ENCODE data around the gene TPCN2. TPM values are rescaled to one million over a fixed set of nuclear protein-coding genes. Genes with fewer than 3 reads are reported as not detected.

TPCN2 gene
- total and polyA plus RNA-seq, 2 of the 8 experiments (the other 6 are each of a cell fraction or from before 2014, with no cell fraction given) = 9.7 to 18.6 TPM

DNA sequence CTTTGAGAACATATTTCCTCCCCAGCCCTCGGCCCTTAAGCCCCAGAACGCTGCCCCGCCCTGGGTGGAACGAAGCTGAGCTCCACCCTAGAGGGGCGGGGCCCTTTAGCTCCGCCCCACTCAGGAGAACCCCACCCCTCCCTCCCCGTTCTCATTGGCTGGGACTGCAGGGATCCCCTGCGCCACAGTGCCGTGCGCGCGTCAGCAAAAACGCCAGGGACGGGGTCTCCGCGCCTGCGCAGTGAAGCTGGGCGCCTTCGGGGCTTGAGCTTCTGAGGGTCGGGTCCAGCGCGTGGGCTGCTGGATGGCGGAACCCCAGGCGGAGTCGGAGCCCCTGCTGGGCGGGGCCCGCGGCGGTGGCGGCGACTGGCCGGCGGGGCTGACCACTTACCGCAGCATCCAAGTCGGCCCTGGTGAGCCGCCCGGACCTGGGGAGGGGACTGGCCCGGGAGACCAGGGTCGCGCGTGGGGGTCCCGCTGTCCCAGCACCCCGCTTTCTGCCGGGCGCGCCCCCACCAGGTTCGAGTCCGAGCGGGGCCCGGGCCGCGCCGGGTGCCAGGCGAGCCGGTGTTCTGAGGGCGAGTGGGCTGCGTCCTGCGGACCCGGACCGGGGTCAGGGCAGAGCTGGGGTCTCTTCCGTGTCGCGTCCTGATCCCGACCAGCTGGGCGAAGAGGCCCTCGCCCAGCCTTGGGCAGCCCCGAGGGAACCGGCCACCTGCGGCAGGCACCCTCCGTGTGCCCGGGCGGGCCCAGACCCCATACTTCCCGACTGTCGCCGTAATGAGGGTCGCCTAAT, at the start of gene TPCN2 (continued):
- TF ChIP-seq, protein P1, sequence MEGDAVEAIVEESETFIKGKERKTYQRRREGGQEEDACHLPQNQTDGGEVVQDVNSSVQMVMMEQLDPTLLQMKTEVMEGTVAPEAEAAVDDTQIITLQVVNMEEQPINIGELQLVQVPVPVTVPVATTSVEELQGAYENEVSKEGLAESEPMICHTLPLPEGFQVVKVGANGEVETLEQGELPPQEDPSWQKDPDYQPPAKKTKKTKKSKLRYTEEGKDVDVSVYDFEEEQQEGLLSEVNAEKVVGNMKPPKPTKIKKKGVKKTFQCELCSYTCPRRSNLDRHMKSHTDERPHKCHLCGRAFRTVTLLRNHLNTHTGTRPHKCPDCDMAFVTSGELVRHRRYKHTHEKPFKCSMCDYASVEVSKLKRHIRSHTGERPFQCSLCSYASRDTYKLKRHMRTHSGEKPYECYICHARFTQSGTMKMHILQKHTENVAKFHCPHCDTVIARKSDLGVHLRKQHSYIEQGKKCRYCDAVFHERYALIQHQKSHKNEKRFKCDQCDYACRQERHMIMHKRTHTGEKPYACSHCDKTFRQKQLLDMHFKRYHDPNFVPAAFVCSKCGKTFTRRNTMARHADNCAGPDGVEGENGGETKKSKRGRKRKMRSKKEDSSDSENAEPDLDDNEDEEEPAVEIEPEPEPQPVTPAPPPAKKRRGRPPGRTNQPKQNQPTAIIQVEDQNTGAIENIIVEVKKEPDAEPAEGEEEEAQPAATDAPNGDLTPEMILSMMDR (IDR thresholded peaks at IDR 0.05; ENCODE audit: control extremely low read depth in 1 of 3, insufficient read depth in 1 of 3, low read depth in 1 of 3, low read length in 3 of 3) = no peak
- TF ChIP-seq NANOG (IDR thresholded peaks at IDR 0.05; ENCODE audit: insufficient read depth, low read depth, low read length, poor library complexity, severe bottlenecking) = no peak
- TF ChIP-seq, protein P2, sequence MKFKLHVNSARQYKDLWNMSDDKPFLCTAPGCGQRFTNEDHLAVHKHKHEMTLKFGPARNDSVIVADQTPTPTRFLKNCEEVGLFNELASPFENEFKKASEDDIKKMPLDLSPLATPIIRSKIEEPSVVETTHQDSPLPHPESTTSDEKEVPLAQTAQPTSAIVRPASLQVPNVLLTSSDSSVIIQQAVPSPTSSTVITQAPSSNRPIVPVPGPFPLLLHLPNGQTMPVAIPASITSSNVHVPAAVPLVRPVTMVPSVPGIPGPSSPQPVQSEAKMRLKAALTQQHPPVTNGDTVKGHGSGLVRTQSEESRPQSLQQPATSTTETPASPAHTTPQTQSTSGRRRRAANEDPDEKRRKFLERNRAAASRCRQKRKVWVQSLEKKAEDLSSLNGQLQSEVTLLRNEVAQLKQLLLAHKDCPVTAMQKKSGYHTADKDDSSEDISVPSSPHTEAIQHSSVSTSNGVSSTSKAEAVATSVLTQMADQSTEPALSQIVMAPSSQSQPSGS (IDR thresholded peaks at IDR 0.05; ENCODE audit: low read length) = no peak
- peak; percentile 77 for TF ChIP-seq TAF1 (IDR thresholded peaks at IDR 0.05; ENCODE audit: low read depth, low read length)
- peak; percentile 46; the same call in 1 of the 2 replicates for TF ChIP-seq POLR2AphosphoS5 (IDR thresholded peaks at IDR 0.05; ENCODE audit: low read depth, low read length)
- peak; percentile 67 for TF ChIP-seq BACH1 (IDR thresholded peaks at IDR 0.05; ENCODE audit: low read length)
- TF ChIP-seq JUN (IDR thresholded peaks at IDR 0.05; ENCODE audit: low read depth, low read length) = no peak
- peak; percentile 29; the same call in 1 of the 2 replicates for TF ChIP-seq SP1 (IDR thresholded peaks at IDR 0.05; ENCODE audit: low read depth, low read length)
- TF ChIP-seq TBP (IDR thresholded peaks at IDR 0.05; ENCODE audit: low read depth, low read length) = peak; percentile 64; the same call in 1 of the 2 replicates
- no peak; the same call in 1 of the 2 replicates for TF ChIP-seq RBBP5 (IDR thresholded peaks at IDR 0.05; ENCODE audit: borderline replicate concordance, low read depth, low read length)
- peak; percentile 82 for TF ChIP-seq CREB1 (IDR thresholded peaks at IDR 0.05)
- peak in 1 of 2 experiments; percentile 69; a peak in 1 of 3 replicates for TF ChIP-seq POLR2A (IDR thresholded peaks at IDR 0.05; ENCODE audit: control extremely low read depth in 1 of 2, low read depth in 2 of 2, low read length in 2 of 2)
- no peak for TF ChIP-seq JUND (IDR thresholded peaks at IDR 0.05; ENCODE audit: low read length)
- TF ChIP-seq RNF2 (IDR thresholded peaks at IDR 0.05; ENCODE audit: borderline replicate concordance, low read depth, low read length, missing control alignments, poor library complexity, severe bottlenecking) = no peak
- peak; percentile 21; the same call in 1 of the 2 replicates for TF ChIP-seq CHD2 (IDR thresholded peaks at IDR 0.05; ENCODE audit: low read length)
- no peak for TF ChIP-seq BCL11A (IDR thresholded peaks at IDR 0.05; ENCODE audit: low read depth in 2 of 2, low read length in 2 of 2)
- TF ChIP-seq TCF12 (IDR thresholded peaks at IDR 0.05; ENCODE audit: low read depth, low read length) = no peak
- TF ChIP-seq, protein P3, sequence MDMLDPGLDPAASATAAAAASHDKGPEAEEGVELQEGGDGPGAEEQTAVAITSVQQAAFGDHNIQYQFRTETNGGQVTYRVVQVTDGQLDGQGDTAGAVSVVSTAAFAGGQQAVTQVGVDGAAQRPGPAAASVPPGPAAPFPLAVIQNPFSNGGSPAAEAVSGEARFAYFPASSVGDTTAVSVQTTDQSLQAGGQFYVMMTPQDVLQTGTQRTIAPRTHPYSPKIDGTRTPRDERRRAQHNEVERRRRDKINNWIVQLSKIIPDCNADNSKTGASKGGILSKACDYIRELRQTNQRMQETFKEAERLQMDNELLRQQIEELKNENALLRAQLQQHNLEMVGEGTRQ (IDR thresholded peaks at IDR 0.05; ENCODE audit: low read length) = no peak
- peak; percentile 75 for TF ChIP-seq PHF8 (conservative IDR thresholded peaks at IDR 0.05; ENCODE audit: low read depth, low read length)
